ENCODE results near the gene NDUFB6. TPM values are rescaled to one million over a fixed set of nuclear protein-coding genes. Genes with fewer than 3 reads are reported as not detected.

The NDUFB6 gene
- total and polyA plus RNA-seq, 9 of the 15 experiments (the other 6 are each of a cell fraction or from before 2014, with no cell fraction given), result 26.5 to 88.1 (median 64.0) TPM

DNA sequence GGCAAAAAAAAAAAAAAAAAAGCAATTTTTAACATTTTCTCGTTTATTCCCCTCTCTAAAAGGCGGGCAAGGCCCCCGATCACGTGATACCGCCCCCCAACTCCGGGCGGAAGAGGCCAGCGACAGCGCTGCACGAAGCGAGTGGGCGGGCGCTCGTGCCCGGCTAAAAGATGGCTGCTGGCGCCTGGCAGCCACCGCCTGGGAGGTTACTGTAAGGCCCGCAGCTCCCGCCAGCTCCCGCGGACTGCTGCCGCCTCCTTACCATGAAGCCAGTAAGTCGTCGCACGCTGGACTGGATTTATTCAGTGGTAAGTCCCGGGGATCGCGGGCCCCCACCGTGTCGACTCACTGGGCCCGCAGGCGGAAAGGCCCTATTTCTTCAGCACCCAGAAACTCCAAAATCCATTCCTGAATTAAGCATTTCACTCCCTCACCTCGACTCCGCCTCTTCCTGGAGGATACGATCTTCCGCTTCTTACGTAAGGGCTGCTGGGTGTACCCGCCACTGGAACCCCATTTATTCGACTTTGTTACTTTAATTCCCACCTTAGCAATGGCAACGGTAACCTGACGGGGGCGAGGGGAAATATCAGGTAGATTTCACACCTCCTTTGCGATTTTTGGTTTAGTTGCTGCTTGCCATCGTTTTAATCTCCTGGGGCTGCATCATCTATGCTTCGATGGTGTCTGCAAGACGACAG lies 20.6 kb downstream of the NDUFB6 start, which contains the start of the genes SMIM27 and TOPORS (continued):
- TF ChIP-seq, protein P1, sequence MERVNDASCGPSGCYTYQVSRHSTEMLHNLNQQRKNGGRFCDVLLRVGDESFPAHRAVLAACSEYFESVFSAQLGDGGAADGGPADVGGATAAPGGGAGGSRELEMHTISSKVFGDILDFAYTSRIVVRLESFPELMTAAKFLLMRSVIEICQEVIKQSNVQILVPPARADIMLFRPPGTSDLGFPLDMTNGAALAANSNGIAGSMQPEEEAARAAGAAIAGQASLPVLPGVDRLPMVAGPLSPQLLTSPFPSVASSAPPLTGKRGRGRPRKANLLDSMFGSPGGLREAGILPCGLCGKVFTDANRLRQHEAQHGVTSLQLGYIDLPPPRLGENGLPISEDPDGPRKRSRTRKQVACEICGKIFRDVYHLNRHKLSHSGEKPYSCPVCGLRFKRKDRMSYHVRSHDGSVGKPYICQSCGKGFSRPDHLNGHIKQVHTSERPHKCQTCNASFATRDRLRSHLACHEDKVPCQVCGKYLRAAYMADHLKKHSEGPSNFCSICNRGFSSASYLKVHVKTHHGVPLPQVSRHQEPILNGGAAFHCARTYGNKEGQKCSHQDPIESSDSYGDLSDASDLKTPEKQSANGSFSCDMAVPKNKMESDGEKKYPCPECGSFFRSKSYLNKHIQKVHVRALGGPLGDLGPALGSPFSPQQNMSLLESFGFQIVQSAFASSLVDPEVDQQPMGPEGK (CRISPR knock-in tag; IDR thresholded peaks at IDR 0.05; ENCODE audit: borderline replicate concordance), result no peak
- TF ChIP-seq KLF16 (IDR thresholded peaks at IDR 0.05) (0 out of 2 replicates have a peak, but pooled peaks have one; percentile 3), FUS (optimal IDR thresholded peaks at IDR 0.05; ENCODE audit: low read depth, low read length) (no peak), CCAR2 (IDR thresholded peaks at IDR 0.05; ENCODE audit: low read depth, low read length) (no peak), POLR2AphosphoS5 (IDR thresholded peaks at IDR 0.05; ENCODE audit: control insufficient read depth, insufficient read depth, low read depth, low read length) (peak; percentile 60), SIX5 (IDR thresholded peaks at IDR 0.05; ENCODE audit: borderline replicate concordance in 1 of 2, insufficient read depth in 1 of 2, low read depth in 1 of 2, low read length in 2 of 2) (peak; percentile 27 to 49; a peak in 2 of 4 replicates), ZFX (CRISPR knock-in tag; IDR thresholded peaks at IDR 0.05) (peak; percentile 91), ZBTB7A (IDR thresholded peaks at IDR 0.05; ENCODE audit: borderline replicate concordance, control insufficient read depth, low read depth, low read length) (peak; percentile 56; the same call in 1 of the 2 replicates), GABPA (tag; conservative IDR thresholded peaks at IDR 0.05; ENCODE audit: low read depth) (peak; percentile 88), ZNF184 (CRISPR knock-in tag; IDR thresholded peaks at IDR 0.05) (no peak), TOE1 (IDR thresholded peaks at IDR 0.05; ENCODE audit: borderline replicate concordance) (peak; percentile 96), TOE1 (CRISPR knock-in tag; IDR thresholded peaks at IDR 0.05; ENCODE audit: borderline replicate concordance, low read depth) (no peak), NR2C1 (IDR thresholded peaks at IDR 0.05) (0 out of 2 replicates have a peak, but pooled peaks have one; percentile 29), NR2C1 (tag; IDR thresholded peaks at IDR 0.05) (no peak), ZZZ3 (IDR thresholded peaks at IDR 0.05) (no peak), ELF2 (CRISPR knock-in tag; IDR thresholded peaks at IDR 0.05) (peak; percentile 98), NFIC (IDR thresholded peaks at IDR 0.05) (0 out of 2 replicates have a peak, but pooled peaks have one; percentile 15)
- TF ChIP-seq, protein P2, sequence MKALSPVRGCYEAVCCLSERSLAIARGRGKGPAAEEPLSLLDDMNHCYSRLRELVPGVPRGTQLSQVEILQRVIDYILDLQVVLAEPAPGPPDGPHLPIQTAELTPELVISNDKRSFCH (CRISPR knock-in tag; IDR thresholded peaks at IDR 0.05), result no peak
- TF ChIP-seq, protein P2 (tag; IDR thresholded peaks at IDR 0.05), result no peak
- TF ChIP-seq, protein P3, sequence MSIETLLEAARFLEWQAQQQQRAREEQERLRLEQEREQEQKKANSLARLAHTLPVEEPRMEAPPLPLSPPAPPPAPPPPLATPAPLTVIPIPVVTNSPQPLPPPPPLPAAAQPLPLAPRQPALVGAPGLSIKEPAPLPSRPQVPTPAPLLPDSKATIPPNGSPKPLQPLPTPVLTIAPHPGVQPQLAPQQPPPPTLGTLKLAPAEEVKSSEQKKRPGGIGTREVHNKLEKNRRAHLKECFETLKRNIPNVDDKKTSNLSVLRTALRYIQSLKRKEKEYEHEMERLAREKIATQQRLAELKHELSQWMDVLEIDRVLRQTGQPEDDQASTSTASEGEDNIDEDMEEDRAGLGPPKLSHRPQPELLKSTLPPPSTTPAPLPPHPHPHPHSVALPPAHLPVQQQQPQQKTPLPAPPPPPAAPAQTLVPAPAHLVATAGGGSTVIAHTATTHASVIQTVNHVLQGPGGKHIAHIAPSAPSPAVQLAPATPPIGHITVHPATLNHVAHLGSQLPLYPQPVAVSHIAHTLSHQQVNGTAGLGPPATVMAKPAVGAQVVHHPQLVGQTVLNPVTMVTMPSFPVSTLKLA (conservative IDR thresholded peaks at IDR 0.05), result peak; percentile 24 to 40; a peak in 2 of 4 replicates
